ENCODE results near the gene TBC1D14. TPM values are rescaled to one million over a fixed set of nuclear protein-coding genes. Genes with fewer than 3 reads are reported as not detected.

TBC1D14 gene, protein sequence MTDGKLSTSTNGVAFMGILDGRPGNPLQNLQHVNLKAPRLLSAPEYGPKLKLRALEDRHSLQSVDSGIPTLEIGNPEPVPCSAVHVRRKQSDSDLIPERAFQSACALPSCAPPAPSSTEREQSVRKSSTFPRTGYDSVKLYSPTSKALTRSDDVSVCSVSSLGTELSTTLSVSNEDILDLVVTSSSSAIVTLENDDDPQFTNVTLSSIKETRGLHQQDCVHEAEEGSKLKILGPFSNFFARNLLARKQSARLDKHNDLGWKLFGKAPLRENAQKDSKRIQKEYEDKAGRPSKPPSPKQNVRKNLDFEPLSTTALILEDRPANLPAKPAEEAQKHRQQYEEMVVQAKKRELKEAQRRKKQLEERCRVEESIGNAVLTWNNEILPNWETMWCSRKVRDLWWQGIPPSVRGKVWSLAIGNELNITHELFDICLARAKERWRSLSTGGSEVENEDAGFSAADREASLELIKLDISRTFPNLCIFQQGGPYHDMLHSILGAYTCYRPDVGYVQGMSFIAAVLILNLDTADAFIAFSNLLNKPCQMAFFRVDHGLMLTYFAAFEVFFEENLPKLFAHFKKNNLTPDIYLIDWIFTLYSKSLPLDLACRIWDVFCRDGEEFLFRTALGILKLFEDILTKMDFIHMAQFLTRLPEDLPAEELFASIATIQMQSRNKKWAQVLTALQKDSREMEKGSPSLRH
- total RNA-seq = 100 to 1,000 TPM in 1 of 7 donors, 10 to 100 TPM in 6; 45.7 to 114 (median 79.2) TPM
- polyA plus RNA-seq = 10 to 100 TPM; 13.7 to 24.0 (median 18.2) TPM
- long read RNA-seq, donor 1, full-length matches to known transcripts = 4 of 4 reads
- long read RNA-seq, donor 1, partial matches to known transcripts = 0 of 4 reads
- long read RNA-seq, donor 1, other reads (novel, unspliced or antisense) = 0 of 4 reads
- long read RNA-seq, donor 2, full-length matches to known transcripts = 2 of 2 reads
- long read RNA-seq, donor 2, partial matches to known transcripts = 0 of 2 reads
- long read RNA-seq, donor 2, other reads (novel, unspliced or antisense) = 0 of 2 reads

DNA sequence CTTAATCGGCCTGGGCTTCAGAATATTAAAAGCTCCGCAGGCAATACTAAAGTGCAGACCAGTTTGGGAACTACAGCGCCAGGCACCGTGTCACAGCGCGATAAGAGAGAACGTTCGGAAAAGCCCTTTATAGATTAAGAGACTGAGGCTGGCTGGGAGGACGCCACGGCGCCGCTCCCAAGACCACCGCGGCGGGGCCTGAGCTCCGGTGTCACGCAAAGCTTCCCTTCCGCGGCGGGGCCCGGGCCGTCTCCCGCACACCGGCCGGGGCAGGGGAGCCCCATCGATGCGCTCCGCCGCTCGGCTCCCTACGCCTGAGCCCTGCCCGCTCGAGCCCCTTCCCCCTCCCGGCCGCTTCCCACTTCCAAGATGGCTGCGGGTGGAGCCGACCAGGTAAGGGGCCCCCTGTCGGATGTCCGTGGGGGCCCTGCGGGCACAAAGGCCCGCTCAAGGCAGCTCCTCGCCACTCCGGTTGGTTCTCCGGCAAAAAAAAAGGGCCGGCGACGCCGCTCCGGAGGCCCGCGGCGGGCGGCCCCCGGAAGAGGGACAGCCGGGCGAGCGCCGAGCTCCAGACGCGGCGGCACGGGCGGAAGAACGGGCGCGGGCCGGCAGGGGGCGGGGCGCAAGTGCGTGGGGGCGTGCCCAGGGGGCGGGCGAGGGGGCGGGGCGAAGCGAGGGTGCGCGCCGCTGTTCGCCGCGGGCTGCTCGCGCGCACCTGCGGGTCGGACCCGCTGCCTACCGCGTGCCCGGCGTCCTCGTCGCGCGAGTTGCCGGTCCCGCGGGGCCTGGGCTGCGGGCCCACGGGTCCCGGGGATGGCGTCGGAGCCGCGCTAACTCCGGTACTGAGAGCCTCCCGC, at the start of gene TBC1D14:
TBC1D14 (plus strand) TSS at position 714 of the 857 bp plus-strand sequence. CDS start 13,564 bp downstream, outside the sequence.
- TF ChIP-seq POLR2A (IDR thresholded peaks at IDR 0.05) (peak in 1 of 3 donors; percentile 30), POLR2AphosphoS5 (IDR thresholded peaks at IDR 0.05) (peak; percentile 80 to 88 (median 84))
- TF ChIP-seq, protein P1, sequence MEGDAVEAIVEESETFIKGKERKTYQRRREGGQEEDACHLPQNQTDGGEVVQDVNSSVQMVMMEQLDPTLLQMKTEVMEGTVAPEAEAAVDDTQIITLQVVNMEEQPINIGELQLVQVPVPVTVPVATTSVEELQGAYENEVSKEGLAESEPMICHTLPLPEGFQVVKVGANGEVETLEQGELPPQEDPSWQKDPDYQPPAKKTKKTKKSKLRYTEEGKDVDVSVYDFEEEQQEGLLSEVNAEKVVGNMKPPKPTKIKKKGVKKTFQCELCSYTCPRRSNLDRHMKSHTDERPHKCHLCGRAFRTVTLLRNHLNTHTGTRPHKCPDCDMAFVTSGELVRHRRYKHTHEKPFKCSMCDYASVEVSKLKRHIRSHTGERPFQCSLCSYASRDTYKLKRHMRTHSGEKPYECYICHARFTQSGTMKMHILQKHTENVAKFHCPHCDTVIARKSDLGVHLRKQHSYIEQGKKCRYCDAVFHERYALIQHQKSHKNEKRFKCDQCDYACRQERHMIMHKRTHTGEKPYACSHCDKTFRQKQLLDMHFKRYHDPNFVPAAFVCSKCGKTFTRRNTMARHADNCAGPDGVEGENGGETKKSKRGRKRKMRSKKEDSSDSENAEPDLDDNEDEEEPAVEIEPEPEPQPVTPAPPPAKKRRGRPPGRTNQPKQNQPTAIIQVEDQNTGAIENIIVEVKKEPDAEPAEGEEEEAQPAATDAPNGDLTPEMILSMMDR (IDR thresholded peaks at IDR 0.05 in 8 of 11, conservative IDR thresholded peaks at IDR 0.05 in 3 of 11) = peak in 8 of 11 experiments; percentile 12 to 56 (median 44)
- 0 to 1% (median 0%) methylated on average over 45 to 108 of the region's 108 CpGs for WGBS, 5 donors
- peaks cover 32 to 72% (median 59%) of the 10 kb centered on the region in 6 donors for H3K4me1 ChIP-seq
- no peaks in the 10 kb centered on the region for H3K36me3 ChIP-seq
- DNase-seq = peak; percentile 98
- H3K27ac ChIP-seq = peak within 1 kb of the TSS; percentile 98 to 100 (median 99)
- peaks cover 0 to 10% (median 0%) of the 10 kb centered on the region in 7 donors for H3K27me3 ChIP-seq (replicated peaks in 1 of 7)
- peak within 1 kb of the TSS; percentile 59 to 84 (median 67) for H3K4me3 ChIP-seq
- intact Hi-C loops (cut with DNase I; ENCODE audit: low total_unique reads) = no loop called here
- no peaks in the 10 kb centered on the region for H3K9me3 ChIP-seq

DNA sequence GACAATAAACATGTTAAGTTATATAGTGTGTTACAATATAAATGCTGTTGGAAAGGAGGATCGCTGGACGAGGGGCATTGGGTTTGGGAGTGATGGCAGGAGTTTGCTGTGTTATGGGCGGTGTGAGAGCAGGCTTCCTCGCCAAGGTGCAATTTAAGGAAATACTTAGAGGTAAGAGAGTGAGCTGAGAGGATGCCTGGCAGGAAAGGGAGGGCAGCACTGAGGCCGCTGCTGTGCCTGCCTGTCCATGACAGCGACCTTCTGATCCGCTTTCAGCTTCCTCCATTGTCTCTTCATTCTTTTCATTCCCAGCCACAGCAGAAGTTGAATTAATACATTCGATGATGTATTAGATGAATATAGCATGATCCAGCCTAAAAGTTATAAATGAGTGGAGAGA, 41.2 kb upstream of the TBC1D14 start:
- intact Hi-C loops (cut with DNase I; ENCODE audit: low total_unique reads) = no loop called here
- WGBS, 5 donors = 75 to 82% (median 79%) methylated on average over 8 of the region's 8 CpGs
- peaks cover 0 to 26% (median 13%) of the 10 kb centered on the region in 6 donors for H3K4me1 ChIP-seq
- TF ChIP-seq POLR2A (IDR thresholded peaks at IDR 0.05) (no peak), POLR2AphosphoS5 (IDR thresholded peaks at IDR 0.05) (no peak)
- TF ChIP-seq, protein P1 (IDR thresholded peaks at IDR 0.05 in 8 of 11, conservative IDR thresholded peaks at IDR 0.05 in 3 of 11) = no peak
- no peaks in the 10 kb centered on the region for H3K9me3 ChIP-seq
- H3K27me3 ChIP-seq (replicated peaks in 1 of 7) = no peaks in the 10 kb centered on the region
- peaks cover 0 to 92% (median 41%) of the 10 kb centered on the region in 6 donors for H3K36me3 ChIP-seq
- no peak overlapping the region for H3K27ac ChIP-seq
- DNase-seq = no peak
- no peak overlapping the region for H3K4me3 ChIP-seq

DNA sequence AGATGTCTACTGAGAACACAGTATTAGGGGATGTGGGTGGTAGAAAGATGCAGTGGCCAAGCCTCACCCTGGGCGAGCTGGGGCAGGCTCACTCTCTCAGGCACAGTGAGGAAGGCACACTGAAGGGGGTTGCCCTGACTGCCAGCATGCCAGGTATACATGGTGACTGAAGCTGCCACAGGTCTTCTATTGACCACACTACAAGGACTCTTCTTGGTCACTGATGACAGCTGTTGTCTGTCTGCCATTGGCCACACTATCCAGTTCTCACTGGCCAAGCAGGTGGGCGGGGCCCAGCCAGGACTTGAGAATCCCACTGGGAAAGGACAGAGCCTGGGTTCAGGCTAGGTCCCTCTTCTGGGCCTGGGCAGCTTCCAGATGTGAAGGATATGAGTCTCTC, 39.7 kb upstream of the TBC1D14 start:
- TF ChIP-seq POLR2A (IDR thresholded peaks at IDR 0.05) (no peak), POLR2AphosphoS5 (IDR thresholded peaks at IDR 0.05) (no peak)
- TF ChIP-seq, protein P1 (IDR thresholded peaks at IDR 0.05 in 8 of 11, conservative IDR thresholded peaks at IDR 0.05 in 3 of 11) = no peak
- Histone ChIP-seq H3K27ac (peak overlapping the region in 3 of 8 donors; percentile 16 to 44 (median 43)), H3K4me3 (no peak overlapping the region), H3K27me3 (replicated peaks in 1 of 7) (no peaks in the 10 kb centered on the region), H3K4me1 (peaks cover 3 to 42% (median 21%) of the 10 kb centered on the region in 6 donors), H3K9me3 (no peaks in the 10 kb centered on the region), H3K36me3 (peaks cover 0 to 92% (median 36%) of the 10 kb centered on the region in 6 donors)
- intact Hi-C loops (cut with DNase I; ENCODE audit: low total_unique reads) = loop anchor here (5.0 to 10.0 kb wide), 3 partner anchors 85 to 205 kb away; partner anchors contain the start of gene KIAA0232
- 91 to 100% (median 94%) methylated on average over 2 of the region's 2 CpGs for WGBS, 5 donors
- DNase-seq = no peak

All from spleen (tissue), 13 donors.